ENCODE results near the gene TAOK3.
"Not testable (repeated sequence)": the region's sequence is repeated elsewhere in the genome, so short reads cannot be mapped to it uniquely, and the experiment has no call there.

Gene TAOK3

GRCh38 chr12:118355843-118356242, 16.9 kb downstream of the TAOK3 start:
- Histone ChIP-seq H3K9me3 (ENCODE audit: low read depth, low read length) (no peaks in the 10 kb centered on the region), H3K27ac (no peak overlapping the region), H3K36me3 (ENCODE audit: insufficient read depth, low read length) (no peaks in the 10 kb centered on the region), H3K4me3 (no peak overlapping the region), H3K9ac (ENCODE audit: insufficient read length) (no peak overlapping the region)
- no peak for TF ChIP-seq POLR2AphosphoS5 (IDR thresholded peaks at IDR 0.05; ENCODE audit: borderline replicate concordance, low read depth, low read length)
- no peak for TF ChIP-seq EZH2 (IDR thresholded peaks at IDR 0.05)
- no peak for TF ChIP-seq FOXP2 (optimal IDR thresholded peaks at IDR 0.05; ENCODE audit: control extremely low read depth, extremely low read length, insufficient read depth)
- DNase-seq (ENCODE audit: low read depth, low spot score): no peak

GRCh38 chr12:118354903-118355302, 17.8 kb downstream of the TAOK3 start:
- Histone ChIP-seq H3K36me3 (ENCODE audit: insufficient read depth, low read length) (no peaks in the 10 kb centered on the region), H3K9me3 (ENCODE audit: low read depth, low read length) (no peaks in the 10 kb centered on the region), H3K9ac (ENCODE audit: insufficient read length) (no peak overlapping the region), H3K27ac (no peak overlapping the region), H3K4me3 (no peak overlapping the region)
- TF ChIP-seq FOXP2 (optimal IDR thresholded peaks at IDR 0.05; ENCODE audit: control extremely low read depth, extremely low read length, insufficient read depth) (no peak), EZH2 (IDR thresholded peaks at IDR 0.05) (no peak), POLR2AphosphoS5 (IDR thresholded peaks at IDR 0.05; ENCODE audit: borderline replicate concordance, low read depth, low read length) (no peak)
- DNase-seq (ENCODE audit: low read depth, low spot score): no peak

- DNase-seq (ENCODE audit: low read depth, low spot score); H3K9ac ChIP-seq (ENCODE audit: insufficient read length); H3K36me3 ChIP-seq (ENCODE audit: insufficient read depth, low read length); H3K27ac ChIP-seq; H3K4me3 ChIP-seq; H3K9me3 ChIP-seq (ENCODE audit: low read depth, low read length): not testable (repeated sequence)
Observed at GRCh38 chr12:118354503-118354902, 18.2 kb downstream of the TAOK3 start.

- DNase-seq (ENCODE audit: low read depth, low spot score): no peak
Observed at GRCh38 chr12:118353721-118354120, 19.0 kb downstream of the TAOK3 start.

GRCh38 chr12:118350908-118351559, 21.7 kb downstream of the TAOK3 start:
- H3K9ac ChIP-seq (ENCODE audit: insufficient read length): no peak overlapping the region
- no peak overlapping the region for H3K4me3 ChIP-seq
- no peak overlapping the region for H3K27ac ChIP-seq
- no peaks in the 10 kb centered on the region for H3K36me3 ChIP-seq (ENCODE audit: insufficient read depth, low read length)
- DNase-seq (ENCODE audit: low read depth, low spot score): no peak
- H3K9me3 ChIP-seq (ENCODE audit: low read depth, low read length): no peaks in the 10 kb centered on the region
- TF ChIP-seq EZH2 (IDR thresholded peaks at IDR 0.05): no peak
- no peak for TF ChIP-seq FOXP2 (optimal IDR thresholded peaks at IDR 0.05; ENCODE audit: control extremely low read depth, extremely low read length, insufficient read depth)
- no peak for TF ChIP-seq POLR2AphosphoS5 (IDR thresholded peaks at IDR 0.05; ENCODE audit: borderline replicate concordance, low read depth, low read length)

More at GRCh38 chr12:118353721-118354120, 19.0 kb downstream of the TAOK3 start:
- H3K4me3 ChIP-seq: no peak overlapping the region
- H3K9me3 ChIP-seq (ENCODE audit: low read depth, low read length): no peaks in the 10 kb centered on the region
- TF ChIP-seq POLR2AphosphoS5 (IDR thresholded peaks at IDR 0.05; ENCODE audit: borderline replicate concordance, low read depth, low read length) (no peak), FOXP2 (optimal IDR thresholded peaks at IDR 0.05; ENCODE audit: control extremely low read depth, extremely low read length, insufficient read depth) (no peak), EZH2 (IDR thresholded peaks at IDR 0.05) (no peak)
- no peak overlapping the region for H3K27ac ChIP-seq
- no peak overlapping the region for H3K9ac ChIP-seq (ENCODE audit: insufficient read length)
- H3K36me3 ChIP-seq (ENCODE audit: insufficient read depth, low read length): no peaks in the 10 kb centered on the region

GRCh38 chr12:118347916-118348315, 24.8 kb downstream of the TAOK3 start:
- Histone ChIP-seq H3K27ac (no peak overlapping the region), H3K4me3 (no peak overlapping the region), H3K9ac (ENCODE audit: insufficient read length) (no peak overlapping the region), H3K9me3 (ENCODE audit: low read depth, low read length) (no peaks in the 10 kb centered on the region), H3K36me3 (ENCODE audit: insufficient read depth, low read length) (no peaks in the 10 kb centered on the region)
- DNase-seq (ENCODE audit: low read depth, low spot score): no peak
- TF ChIP-seq EZH2 (IDR thresholded peaks at IDR 0.05) (no peak), FOXP2 (optimal IDR thresholded peaks at IDR 0.05; ENCODE audit: control extremely low read depth, extremely low read length, insufficient read depth) (no peak), POLR2AphosphoS5 (IDR thresholded peaks at IDR 0.05; ENCODE audit: borderline replicate concordance, low read depth, low read length) (no peak)

DNA sequence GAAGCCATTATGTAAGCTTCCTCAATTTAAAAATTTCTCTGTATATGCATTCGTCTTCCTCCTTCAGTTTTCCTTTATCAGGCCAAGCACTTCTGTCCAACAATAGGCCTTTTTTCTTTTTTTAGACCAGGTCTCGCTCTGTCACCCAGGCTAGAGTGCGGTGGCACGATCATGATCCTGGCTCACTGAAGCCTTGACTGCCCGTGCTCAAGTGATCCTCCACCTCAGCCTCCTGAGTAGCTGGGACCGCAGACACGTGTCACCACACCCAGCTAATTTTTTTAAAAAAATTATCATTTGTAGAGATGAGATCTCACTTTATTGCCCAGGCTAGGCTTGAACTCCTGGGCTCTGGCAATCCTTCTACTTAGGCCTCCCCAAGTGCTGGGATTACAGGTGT, 25.8 kb downstream of the TAOK3 start:
- DNase-seq (ENCODE audit: low read depth, low spot score): no peak
- Histone ChIP-seq H3K36me3 (ENCODE audit: insufficient read depth, low read length) (no peaks in the 10 kb centered on the region), H3K4me3 (no peak overlapping the region), H3K9me3 (ENCODE audit: low read depth, low read length) (no peaks in the 10 kb centered on the region), H3K27ac (no peak overlapping the region), H3K9ac (ENCODE audit: insufficient read length) (no peak overlapping the region)
- TF ChIP-seq EZH2 (IDR thresholded peaks at IDR 0.05) (no peak), FOXP2 (optimal IDR thresholded peaks at IDR 0.05; ENCODE audit: control extremely low read depth, extremely low read length, insufficient read depth) (no peak), POLR2AphosphoS5 (IDR thresholded peaks at IDR 0.05; ENCODE audit: borderline replicate concordance, low read depth, low read length) (no peak)

GRCh38 chr12:118345355-118345754, 27.4 kb downstream of the TAOK3 start:
- no peak overlapping the region for H3K9ac ChIP-seq (ENCODE audit: insufficient read length)
- no peak for DNase-seq (ENCODE audit: low read depth, low spot score)
- TF ChIP-seq POLR2AphosphoS5 (IDR thresholded peaks at IDR 0.05; ENCODE audit: borderline replicate concordance, low read depth, low read length): no peak
- no peak for TF ChIP-seq EZH2 (IDR thresholded peaks at IDR 0.05)
- no peak for TF ChIP-seq FOXP2 (optimal IDR thresholded peaks at IDR 0.05; ENCODE audit: control extremely low read depth, extremely low read length, insufficient read depth)
- H3K36me3 ChIP-seq (ENCODE audit: insufficient read depth, low read length): no peaks in the 10 kb centered on the region
- no peak overlapping the region for H3K27ac ChIP-seq
- H3K9me3 ChIP-seq (ENCODE audit: low read depth, low read length): no peaks in the 10 kb centered on the region
- H3K4me3 ChIP-seq: no peak overlapping the region

DNA sequence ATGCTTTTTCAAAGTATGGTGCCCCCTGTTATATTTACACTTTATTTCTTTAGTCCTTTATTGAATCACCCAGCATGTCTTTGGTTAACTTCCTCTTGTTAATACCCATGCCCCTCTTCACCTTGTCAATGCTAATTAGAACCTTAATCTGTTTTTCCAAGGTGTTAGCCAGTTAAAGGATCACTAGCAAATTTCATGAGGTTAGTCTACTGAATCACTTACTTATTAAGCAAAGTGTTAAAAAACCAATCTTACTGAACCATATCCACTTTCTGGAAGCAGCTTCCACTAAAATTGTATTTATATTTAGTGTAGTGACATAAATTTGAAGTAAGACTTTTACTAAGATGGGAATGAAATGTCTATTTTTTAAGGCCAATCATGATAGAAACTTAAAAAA, 27.9 kb downstream of the TAOK3 start:
- TF ChIP-seq FOXP2 (optimal IDR thresholded peaks at IDR 0.05; ENCODE audit: control extremely low read depth, extremely low read length, insufficient read depth): no peak
- TF ChIP-seq POLR2AphosphoS5 (IDR thresholded peaks at IDR 0.05; ENCODE audit: borderline replicate concordance, low read depth, low read length): no peak
- Histone ChIP-seq H3K4me3 (no peak overlapping the region), H3K9me3 (ENCODE audit: low read depth, low read length) (no peaks in the 10 kb centered on the region), H3K9ac (ENCODE audit: insufficient read length) (no peak overlapping the region), H3K36me3 (ENCODE audit: insufficient read depth, low read length) (no peaks in the 10 kb centered on the region), H3K27ac (no peak overlapping the region)
- DNase-seq (ENCODE audit: low read depth, low spot score): no peak
